Measurements from ENCODE around the gene EEF1G. TPM values are rescaled to one million over a fixed set of nuclear protein-coding genes. Genes with fewer than 3 reads are reported as not detected.
A peak's percentile ranks its signal among the peaks of the same experiment; 100 is the strongest.

Gene EEF1G
- total and polyA plus RNA-seq, 9 of the 15 experiments (the other 6 are each of a cell fraction or from before 2014, with no cell fraction given) = 985 to 2,349 (median 2,035) TPM

DNA sequence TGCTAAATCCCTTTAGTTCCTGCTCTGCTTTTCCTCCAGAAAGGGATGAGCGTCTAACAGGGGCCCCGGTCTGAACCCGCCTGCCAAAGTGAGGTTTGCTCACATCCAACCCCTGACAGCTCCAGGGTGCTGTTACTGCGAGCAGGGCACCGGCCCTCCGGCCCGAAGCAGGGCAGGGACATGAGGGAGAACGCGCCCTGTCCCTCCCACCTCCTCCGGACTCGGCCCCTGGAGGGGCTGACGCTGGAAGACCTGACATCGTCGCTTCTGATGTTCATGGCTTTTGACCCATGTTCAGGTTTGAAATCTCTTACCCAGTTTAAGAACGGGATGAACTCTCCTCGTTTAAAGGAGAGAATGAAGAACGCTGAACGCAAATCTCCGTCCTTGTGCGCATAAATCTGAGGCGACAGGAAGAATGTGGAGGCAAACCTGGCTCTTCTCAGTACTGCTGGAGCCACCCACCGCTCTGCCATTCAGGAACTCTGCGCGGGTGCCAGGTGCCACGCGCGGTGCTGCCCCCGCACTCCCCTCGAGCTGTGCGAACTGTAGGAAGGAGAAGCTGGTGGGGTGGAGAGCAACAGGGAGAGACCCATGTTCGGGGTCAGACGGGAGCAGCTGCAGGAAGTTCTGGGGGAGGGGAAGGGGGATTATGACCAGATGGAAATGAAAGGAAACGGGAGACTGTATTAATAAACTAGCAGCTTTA is 826 bp upstream of the EEF1G start (continued):
- TF ChIP-seq, protein P1, sequence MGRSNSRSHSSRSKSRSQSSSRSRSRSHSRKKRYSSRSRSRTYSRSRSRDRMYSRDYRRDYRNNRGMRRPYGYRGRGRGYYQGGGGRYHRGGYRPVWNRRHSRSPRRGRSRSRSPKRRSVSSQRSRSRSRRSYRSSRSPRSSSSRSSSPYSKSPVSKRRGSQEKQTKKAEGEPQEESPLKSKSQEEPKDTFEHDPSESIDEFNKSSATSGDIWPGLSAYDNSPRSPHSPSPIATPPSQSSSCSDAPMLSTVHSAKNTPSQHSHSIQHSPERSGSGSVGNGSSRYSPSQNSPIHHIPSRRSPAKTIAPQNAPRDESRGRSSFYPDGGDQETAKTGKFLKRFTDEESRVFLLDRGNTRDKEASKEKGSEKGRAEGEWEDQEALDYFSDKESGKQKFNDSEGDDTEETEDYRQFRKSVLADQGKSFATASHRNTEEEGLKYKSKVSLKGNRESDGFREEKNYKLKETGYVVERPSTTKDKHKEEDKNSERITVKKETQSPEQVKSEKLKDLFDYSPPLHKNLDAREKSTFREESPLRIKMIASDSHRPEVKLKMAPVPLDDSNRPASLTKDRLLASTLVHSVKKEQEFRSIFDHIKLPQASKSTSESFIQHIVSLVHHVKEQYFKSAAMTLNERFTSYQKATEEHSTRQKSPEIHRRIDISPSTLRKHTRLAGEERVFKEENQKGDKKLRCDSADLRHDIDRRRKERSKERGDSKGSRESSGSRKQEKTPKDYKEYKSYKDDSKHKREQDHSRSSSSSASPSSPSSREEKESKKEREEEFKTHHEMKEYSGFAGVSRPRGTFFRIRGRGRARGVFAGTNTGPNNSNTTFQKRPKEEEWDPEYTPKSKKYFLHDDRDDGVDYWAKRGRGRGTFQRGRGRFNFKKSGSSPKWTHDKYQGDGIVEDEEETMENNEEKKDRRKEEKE (IDR thresholded peaks at IDR 0.05; ENCODE audit: borderline replicate concordance in 1 of 2, control insufficient read depth in 1 of 2, low read depth in 2 of 2, low read length in 1 of 2) = no peak
- TF ChIP-seq SMAD4 (CRISPR knock-in tag; conservative IDR thresholded peaks at IDR 0.05) (no peak), SMAD1 (IDR thresholded peaks at IDR 0.05; ENCODE audit: low read depth, low read length, partially characterized antibody) (no peak), HLTF (IDR thresholded peaks at IDR 0.05) (no peak), ZNF212 (CRISPR knock-in tag; IDR thresholded peaks at IDR 0.05) (no peak), MYNN (IDR thresholded peaks at IDR 0.05) (0 out of 2 replicates have a peak, but pooled peaks have one; percentile 19), MYNN (CRISPR knock-in tag; IDR thresholded peaks at IDR 0.05) (no peak), PHTF2 (CRISPR knock-in tag; IDR thresholded peaks at IDR 0.05) (no peak), ARID1B (IDR thresholded peaks at IDR 0.05) (no peak), ADNP (tag; IDR thresholded peaks at IDR 0.05) (no peak), NCOA4 (IDR thresholded peaks at IDR 0.05; ENCODE audit: partially characterized antibody) (no peak), NEUROD1 (IDR thresholded peaks at IDR 0.05; ENCODE audit: borderline replicate concordance, low read depth, low read length, partially characterized antibody) (no peak), SP1 (CRISPR knock-in tag; IDR thresholded peaks at IDR 0.05) (no peak), TAF15 (IDR thresholded peaks at IDR 0.05; ENCODE audit: low read depth, low read length) (no peak)
- TF ChIP-seq, protein P2, sequence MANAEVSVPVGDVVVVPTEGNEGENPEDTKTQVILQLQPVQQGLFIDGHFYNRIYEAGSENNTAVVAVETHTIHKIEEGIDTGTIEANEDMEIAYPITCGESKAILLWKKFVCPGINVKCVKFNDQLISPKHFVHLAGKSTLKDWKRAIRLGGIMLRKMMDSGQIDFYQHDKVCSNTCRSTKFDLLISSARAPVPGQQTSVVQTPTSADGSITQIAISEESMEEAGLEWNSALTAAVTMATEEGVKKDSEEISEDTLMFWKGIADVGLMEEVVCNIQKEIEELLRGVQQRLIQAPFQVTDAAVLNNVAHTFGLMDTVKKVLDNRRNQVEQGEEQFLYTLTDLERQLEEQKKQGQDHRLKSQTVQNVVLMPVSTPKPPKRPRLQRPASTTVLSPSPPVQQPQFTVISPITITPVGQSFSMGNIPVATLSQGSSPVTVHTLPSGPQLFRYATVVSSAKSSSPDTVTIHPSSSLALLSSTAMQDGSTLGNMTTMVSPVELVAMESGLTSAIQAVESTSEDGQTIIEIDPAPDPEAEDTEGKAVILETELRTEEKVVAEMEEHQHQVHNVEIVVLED (CRISPR knock-in tag; IDR thresholded peaks at IDR 0.05) = no peak
- TF ChIP-seq, protein P3, sequence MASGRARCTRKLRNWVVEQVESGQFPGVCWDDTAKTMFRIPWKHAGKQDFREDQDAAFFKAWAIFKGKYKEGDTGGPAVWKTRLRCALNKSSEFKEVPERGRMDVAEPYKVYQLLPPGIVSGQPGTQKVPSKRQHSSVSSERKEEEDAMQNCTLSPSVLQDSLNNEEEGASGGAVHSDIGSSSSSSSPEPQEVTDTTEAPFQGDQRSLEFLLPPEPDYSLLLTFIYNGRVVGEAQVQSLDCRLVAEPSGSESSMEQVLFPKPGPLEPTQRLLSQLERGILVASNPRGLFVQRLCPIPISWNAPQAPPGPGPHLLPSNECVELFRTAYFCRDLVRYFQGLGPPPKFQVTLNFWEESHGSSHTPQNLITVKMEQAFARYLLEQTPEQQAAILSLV (tag; IDR thresholded peaks at IDR 0.05) = no peak
- TF ChIP-seq, protein P4, sequence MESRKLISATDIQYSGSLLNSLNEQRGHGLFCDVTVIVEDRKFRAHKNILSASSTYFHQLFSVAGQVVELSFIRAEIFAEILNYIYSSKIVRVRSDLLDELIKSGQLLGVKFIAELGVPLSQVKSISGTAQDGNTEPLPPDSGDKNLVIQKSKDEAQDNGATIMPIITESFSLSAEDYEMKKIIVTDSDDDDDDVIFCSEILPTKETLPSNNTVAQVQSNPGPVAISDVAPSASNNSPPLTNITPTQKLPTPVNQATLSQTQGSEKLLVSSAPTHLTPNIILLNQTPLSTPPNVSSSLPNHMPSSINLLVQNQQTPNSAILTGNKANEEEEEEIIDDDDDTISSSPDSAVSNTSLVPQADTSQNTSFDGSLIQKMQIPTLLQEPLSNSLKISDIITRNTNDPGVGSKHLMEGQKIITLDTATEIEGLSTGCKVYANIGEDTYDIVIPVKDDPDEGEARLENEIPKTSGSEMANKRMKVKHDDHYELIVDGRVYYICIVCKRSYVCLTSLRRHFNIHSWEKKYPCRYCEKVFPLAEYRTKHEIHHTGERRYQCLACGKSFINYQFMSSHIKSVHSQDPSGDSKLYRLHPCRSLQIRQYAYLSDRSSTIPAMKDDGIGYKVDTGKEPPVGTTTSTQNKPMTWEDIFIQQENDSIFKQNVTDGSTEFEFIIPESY (CRISPR knock-in tag; IDR thresholded peaks at IDR 0.05) = no peak
- TF ChIP-seq, protein P5, sequence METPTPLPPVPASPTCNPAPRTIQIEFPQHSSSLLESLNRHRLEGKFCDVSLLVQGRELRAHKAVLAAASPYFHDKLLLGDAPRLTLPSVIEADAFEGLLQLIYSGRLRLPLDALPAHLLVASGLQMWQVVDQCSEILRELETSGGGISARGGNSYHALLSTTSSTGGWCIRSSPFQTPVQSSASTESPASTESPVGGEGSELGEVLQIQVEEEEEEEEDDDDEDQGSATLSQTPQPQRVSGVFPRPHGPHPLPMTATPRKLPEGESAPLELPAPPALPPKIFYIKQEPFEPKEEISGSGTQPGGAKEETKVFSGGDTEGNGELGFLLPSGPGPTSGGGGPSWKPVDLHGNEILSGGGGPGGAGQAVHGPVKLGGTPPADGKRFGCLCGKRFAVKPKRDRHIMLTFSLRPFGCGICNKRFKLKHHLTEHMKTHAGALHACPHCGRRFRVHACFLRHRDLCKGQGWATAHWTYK (CRISPR knock-in tag; IDR thresholded peaks at IDR 0.05) = 0 out of 2 replicates have a peak, but pooled peaks have one; percentile 16

Data from K562 (cell line).